ENCODE measurements around the gene PRKCQ. TPM values are rescaled to one million over a fixed set of nuclear protein-coding genes. Genes with fewer than 3 reads are reported as not detected.
"Not testable (repeated sequence)": the region's sequence is repeated elsewhere in the genome, so short reads cannot be mapped to it uniquely, and the experiment has no call there.

PRKCQ gene
- polyA plus RNA-seq, 1 donor = 16.3 TPM

- no peak for DNase-seq (ENCODE audit: low read depth)
Measured at GRCh38 chr10:6595499-6595898, 15.4 kb upstream of the PRKCQ start.

GRCh38 chr10:6593241-6593671 is 13.2 kb upstream of the PRKCQ start:
- no peak for DNase-seq (ENCODE audit: low read depth)

GRCh38 chr10:6592080-6592479 is 12.0 kb upstream of the PRKCQ start:
- DNase-seq (ENCODE audit: low read depth) = no peak

GRCh38 chr10:6591668-6592067 is 11.6 kb upstream of the PRKCQ start:
- DNase-seq (ENCODE audit: low read depth) = no peak

GRCh38 chr10:6590100-6590499 is 10.0 kb upstream of the PRKCQ start:
- no peak for DNase-seq (ENCODE audit: low read depth)

- no peak for DNase-seq (ENCODE audit: low read depth)
Measured at GRCh38 chr10:6589287-6590094, 9.4 kb upstream of the PRKCQ start.

- DNase-seq (ENCODE audit: low read depth) = no peak
Measured at GRCh38 chr10:6588845-6589244, 8.8 kb upstream of the PRKCQ start.

GRCh38 chr10:6588082-6588481 is 8.0 kb upstream of the PRKCQ start:
- DNase-seq (ENCODE audit: low read depth) = no peak

GRCh38 chr10:6586501-6586900 is 6.4 kb upstream of the PRKCQ start:
- DNase-seq (ENCODE audit: low read depth) = no peak

- DNase-seq (ENCODE audit: low read depth) = no peak
Measured at GRCh38 chr10:6583447-6583846, 3.4 kb upstream of the PRKCQ start.

GRCh38 chr10:6582913-6583312 is 2.8 kb upstream of the PRKCQ start:
- DNase-seq (ENCODE audit: low read depth) = not testable (repeated sequence)

- DNase-seq (ENCODE audit: low read depth) = no peak
Measured at GRCh38 chr10:6582298-6582697, 2.2 kb upstream of the PRKCQ start.

GRCh38 chr10:6581778-6582228 is 1.7 kb upstream of the PRKCQ start:
- DNase-seq (ENCODE audit: low read depth) = no peak

- DNase-seq (ENCODE audit: low read depth) = not testable (repeated sequence)
Measured at GRCh38 chr10:6581223-6581622, 1.1 kb upstream of the PRKCQ start.

- DNase-seq (ENCODE audit: low read depth) = no peak
Measured at GRCh38 chr10:6580279-6581029, 378 bp upstream of the PRKCQ start.

- no peak for DNase-seq (ENCODE audit: low read depth)
Measured at GRCh38 chr10:6579183-6579903, 733 bp downstream of the PRKCQ start.

GRCh38 chr10:6578795-6579182 is 1.3 kb downstream of the PRKCQ start:
- no peak for DNase-seq (ENCODE audit: low read depth)

- no peak for DNase-seq (ENCODE audit: low read depth)
Measured at GRCh38 chr10:6578251-6578771, 1.8 kb downstream of the PRKCQ start.

- DNase-seq (ENCODE audit: low read depth) = no peak
Measured at GRCh38 chr10:6576326-6576725, 3.8 kb downstream of the PRKCQ start.

GRCh38 chr10:6574664-6575176 is 5.4 kb downstream of the PRKCQ start:
- no peak for DNase-seq (ENCODE audit: low read depth)

- no peak for DNase-seq (ENCODE audit: low read depth)
Measured at GRCh38 chr10:6570893-6571292, 9.2 kb downstream of the PRKCQ start.

- DNase-seq (ENCODE audit: low read depth) = no peak
Measured at GRCh38 chr10:6569259-6569658, 10.8 kb downstream of the PRKCQ start.
